ENCODE measurements around the gene HOXD13.

HOXD13 gene

DNA sequence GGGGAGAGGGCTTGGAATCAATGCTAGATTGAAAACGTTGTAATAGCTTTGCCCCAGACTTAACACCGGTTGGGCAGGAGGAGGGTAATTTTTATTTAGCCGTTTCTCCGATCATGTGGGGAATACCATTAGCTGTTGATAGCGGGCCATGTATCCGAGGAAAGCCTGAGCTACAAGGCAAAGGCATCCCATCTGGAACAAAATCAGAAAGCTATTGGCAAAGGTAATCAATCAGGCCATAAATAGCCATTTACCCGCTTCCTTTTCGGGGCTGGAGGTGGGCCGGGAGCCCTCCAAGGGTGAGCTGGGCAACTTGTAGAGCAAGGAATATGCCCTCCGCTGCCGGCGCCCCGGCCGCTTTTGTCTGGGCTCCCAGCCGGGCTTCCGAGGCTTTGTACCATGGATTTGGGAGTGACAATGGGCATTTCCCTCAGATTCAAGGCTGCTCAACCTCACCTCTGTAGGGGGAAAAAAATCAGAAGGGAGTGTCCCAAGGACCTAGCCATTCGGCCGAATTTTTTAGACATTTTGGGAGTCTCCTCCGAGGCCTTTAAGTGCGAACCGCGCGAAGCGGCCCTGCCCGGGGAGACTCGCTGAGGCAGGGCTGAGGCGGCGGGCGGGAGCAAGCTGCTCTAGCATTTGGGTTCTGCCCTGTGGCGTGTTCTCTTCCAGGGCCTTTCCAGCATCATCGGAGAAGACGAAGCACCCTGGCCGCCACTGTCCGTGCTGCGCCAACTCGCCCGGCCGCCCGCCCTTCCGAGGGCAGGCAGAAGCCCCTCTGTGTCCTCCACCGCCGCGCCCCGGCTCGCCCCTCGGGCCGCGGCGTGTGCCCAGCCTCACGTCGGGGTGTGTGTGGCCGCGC, 28.9 kb downstream of the HOXD13 start:
- no peak for DNase-seq

DNA sequence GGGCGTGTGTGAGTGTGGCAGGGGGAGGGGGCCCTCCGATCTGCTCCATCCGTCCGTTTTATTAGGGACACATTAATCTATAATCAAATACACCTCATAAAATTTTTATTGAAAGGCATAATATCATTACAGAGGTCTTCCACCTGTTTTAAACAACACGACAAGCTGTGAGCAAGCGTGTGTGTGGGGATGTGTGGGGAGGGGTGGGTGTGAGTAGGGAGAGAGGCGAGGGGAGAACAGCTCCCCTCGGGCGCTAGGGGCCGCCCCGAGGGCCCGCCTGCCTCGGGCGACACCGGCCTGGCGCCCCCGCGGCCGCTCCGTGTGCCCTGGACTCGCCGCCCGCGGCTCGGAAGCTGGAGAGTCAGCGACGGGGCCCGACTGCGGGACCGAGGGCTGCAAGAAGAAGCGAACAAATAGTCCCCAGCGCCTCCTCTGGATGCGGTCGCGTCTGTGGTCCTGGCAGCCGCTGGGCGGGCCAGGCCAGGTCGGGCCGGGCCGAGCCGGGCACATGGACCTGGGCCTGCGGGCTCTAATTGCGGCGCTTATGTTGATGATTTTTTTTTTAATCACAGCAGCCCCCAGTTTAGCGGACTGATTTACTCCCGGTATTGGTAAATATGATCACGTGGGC, 29.6 kb downstream of the HOXD13 start:
- no peak for DNase-seq

DNA sequence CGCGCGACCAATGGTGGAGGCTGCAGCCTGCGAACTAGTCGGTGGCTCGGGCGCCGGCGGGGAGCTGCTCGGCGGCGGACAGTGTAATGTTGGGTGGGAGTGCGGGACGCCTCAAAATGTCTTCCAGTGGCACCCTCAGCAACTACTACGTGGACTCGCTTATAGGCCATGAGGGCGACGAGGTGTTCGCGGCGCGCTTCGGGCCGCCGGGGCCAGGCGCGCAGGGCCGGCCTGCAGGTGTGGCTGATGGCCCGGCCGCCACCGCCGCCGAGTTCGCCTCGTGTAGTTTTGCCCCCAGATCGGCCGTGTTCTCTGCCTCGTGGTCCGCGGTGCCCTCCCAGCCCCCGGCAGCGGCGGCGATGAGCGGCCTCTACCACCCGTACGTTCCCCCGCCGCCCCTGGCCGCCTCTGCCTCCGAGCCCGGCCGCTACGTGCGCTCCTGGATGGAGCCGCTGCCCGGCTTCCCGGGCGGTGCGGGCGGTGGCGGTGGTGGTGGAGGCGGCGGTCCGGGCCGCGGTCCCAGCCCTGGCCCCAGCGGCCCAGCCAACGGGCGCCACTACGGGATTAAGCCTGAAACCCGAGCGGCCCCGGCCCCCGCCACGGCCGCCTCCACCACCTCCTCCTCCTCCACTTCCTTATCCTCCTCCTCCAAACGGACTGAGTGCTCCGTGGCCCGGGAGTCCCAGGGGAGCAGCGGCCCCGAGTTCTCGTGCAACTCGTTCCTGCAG, 30.3 kb downstream of the HOXD13 start, which contains the start of gene HOXD9:
HOXD9 (plus strand) TSS at position 37 of the 728 bp plus-strand sequence; CDS start at position 87, 50 bp downstream.
- no peak for DNase-seq

DNA sequence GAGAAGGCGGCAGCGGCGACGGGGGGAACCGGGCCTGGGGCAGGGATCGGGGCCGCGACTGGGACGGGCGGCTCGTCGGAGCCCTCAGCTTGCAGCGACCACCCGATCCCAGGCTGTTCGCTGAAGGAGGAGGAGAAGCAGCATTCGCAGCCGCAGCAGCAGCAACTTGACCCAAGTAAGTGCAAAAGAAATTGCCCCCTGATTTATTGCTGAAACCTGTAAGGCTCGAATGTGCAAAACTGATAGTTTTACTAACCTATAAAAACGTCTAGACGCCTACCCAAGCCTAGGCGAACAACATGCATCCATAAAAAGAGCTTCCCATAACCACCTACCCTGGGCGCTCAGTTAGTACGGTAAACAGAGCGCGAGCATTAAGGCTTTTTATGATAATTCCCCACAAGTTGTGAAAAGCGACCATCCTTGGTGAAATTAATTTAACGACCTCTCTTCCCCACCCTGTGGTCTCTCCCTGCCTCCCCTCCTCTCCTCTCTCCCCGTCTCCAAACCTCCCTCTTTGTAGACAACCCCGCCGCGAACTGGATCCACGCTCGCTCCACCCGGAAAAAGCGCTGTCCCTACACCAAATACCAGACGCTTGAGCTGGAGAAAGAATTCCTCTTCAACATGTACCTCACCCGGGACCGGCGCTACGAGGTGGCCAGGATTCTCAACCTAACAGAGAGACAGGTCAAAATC, 31.0 kb downstream of the HOXD13 start:
- no peak for DNase-seq

DNA sequence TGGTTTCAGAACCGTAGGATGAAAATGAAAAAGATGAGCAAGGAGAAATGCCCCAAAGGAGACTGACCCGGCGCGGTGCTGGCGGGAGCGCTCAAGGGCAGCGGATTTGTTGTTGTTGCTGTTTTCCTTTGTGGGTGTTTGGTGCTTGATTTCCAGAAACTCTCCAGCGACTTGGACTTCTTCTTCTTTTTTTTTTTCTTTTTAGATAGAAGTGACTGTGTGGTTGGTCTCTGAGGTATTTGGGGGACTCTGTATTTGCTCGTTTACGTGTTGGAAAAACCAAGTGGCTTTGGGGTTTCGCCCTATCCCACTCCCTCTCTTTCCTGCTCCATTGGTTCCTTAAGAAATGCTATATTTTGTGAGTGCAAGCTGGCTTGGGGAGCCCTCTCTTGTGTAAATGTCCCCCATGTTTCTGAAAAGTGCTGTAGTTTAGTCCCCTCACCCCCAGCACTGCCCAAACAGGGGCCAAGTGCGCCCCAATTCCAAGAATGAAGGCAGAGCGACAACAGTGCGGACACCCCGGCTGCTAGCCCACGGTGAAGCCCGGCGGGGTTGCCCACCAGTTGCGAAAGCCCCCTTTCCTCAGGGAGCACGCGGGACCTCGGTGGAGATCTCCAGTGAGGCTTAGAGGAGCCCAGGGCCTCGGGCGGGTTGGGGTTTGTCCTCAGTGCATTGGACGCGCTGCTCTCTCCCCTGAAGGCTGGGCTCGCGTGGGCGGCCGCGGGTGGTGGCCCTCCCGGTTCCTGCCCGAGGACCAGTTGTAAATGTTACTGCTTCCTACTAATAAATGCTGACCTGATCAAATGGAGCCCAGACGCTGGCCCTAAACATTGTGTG, 31.8 kb downstream of the HOXD13 start:
- no peak for DNase-seq

DNA sequence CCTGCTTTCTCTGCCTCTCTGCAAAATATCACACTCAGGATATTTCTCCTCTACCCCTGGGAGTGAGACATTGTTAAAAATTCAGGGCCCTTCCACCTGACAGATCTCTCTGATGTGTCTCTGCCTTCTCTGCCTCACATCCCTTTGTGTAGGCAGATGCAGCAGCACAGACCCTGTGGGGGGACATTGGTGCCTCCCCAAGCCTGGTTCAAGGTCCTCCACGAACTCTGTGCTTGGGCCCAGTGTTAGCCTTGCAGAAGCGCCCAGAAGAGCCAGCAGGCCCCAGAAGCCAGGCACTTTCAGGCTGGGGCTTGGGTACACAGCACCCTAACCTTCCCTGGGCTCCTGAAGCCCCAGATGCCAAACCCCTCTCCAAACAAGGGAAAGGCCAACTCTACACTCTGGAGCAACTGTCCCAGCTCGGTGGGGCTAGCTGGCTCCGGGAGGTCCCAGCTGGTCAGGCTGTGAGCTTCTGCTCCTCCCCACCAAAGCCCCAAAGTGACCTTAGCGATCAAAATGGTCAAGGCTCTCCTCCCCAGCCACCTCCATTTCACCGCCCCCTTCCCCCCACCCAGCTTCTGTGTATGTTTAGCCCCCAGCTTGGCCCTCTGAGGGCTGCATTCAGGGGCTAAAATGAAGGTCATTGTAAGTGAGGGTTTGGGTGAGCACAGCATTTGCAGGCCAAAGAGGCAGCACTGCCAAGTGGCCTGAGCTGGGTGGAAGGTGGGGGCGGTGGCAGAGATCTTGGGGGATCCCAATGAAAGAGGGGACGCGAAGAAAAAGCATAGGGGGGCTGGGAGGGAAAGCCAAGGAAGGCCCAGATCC, 32.6 kb downstream of the HOXD13 start:
- DNase-seq: no peak

DNA sequence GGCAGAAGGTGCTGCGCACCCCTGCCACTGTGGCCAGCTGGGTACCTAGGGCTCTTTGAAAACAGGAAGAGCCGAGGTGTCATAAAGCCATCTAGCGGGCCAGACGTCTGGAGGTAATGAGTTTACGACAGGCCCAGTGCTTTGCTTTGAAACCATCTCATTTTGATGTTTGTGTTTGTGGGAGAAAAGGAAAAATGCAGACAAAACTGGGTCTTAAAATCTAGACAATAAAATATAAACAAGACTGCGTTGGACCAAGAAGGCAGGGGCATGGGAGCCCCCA, 33.2 kb downstream of the HOXD13 start:
- DNase-seq: no peak

DNA sequence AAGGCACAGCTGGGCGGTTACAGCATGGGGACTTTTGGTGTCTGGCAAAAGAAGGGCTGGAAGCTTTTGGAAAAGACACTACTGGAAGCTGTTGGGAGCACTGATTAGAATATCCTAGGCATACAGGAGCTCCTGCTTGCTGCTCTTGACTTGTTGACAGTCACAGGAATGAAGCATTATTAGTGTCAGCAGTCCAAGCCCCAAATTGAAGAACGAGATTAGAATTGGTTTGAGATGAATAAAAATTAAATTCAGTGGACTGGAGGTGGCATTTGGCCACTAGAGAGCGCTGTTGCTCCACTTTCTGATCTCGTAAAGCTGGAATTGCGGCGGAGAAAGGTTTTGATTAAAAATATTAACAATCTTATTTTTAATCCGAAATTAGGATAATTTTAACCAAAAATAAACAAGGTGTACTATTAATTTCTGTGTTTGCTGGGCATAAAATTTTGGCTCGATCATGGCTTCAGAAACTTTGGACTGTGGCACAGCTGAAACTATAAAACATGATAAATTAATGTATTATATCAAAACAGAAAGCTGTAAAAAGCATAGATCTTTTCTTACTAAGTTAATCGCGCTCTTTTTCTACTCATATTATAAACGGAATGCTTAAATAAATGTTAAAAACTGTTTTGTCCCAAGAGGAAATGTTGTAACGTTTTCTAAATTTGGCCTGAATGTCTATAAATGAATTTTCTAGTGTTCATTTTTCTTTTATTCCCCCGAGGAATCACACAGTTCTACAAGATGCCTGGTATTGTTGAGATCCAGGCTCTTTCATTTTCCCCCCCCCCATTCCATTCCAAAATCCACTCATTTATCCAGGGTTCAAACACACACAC, 34.6 kb downstream of the HOXD13 start:
- DNase-seq: peak; percentile 59

DNA sequence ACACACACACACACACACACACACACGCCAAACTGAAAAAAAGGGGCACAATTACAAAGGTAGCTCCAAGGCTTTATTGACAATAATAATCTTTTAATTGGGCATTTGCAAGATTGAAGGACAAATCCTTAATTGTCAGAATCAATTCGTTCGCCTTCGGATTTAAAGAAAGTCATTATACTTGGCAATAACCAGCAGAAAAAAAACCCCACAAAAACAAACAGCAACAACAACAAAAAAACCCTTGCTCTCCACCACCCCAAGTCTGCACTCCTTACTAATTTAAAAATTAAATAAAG, 35.2 kb downstream of the HOXD13 start:
- DNase-seq: no peak

DNA sequence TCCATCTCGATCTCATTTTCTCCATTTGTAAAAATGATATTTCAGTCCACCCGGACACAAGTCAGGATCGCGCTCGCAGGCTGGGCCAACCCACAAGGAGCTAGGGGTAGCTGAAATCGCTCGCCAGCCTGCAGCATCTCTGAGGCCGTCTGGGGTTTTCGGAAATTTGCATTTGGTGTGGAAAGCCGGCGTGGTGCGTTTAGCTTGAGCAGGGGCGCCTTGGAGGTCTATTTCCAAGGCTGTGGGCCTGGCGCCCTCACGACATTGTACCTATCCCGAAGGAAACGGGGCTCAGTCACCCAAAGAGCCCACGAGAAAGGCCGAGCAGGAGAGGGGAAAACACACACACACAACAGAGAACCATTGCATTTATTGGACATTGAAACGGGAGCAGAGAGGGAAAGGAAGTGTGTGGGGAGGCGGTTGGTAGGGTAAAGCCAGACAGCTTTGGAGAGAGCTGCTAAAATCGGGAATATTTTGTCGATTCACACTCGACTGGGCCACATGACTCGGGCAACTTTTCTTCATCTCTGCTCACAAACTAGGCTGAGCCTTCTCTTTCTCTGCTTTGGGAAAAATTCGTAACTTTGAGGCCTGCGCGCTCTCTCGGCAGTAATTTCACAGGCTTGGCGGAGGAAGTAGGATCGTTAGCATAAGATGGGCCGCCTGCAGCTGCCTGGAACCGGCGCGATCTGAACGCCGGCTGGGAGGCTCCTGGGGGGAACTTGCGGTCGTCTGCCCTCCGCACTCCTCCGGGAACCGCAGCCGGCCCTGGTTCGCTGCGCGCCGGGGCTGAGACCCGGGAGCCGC, 35.9 kb downstream of the HOXD13 start:
- no peak for DNase-seq

DNA sequence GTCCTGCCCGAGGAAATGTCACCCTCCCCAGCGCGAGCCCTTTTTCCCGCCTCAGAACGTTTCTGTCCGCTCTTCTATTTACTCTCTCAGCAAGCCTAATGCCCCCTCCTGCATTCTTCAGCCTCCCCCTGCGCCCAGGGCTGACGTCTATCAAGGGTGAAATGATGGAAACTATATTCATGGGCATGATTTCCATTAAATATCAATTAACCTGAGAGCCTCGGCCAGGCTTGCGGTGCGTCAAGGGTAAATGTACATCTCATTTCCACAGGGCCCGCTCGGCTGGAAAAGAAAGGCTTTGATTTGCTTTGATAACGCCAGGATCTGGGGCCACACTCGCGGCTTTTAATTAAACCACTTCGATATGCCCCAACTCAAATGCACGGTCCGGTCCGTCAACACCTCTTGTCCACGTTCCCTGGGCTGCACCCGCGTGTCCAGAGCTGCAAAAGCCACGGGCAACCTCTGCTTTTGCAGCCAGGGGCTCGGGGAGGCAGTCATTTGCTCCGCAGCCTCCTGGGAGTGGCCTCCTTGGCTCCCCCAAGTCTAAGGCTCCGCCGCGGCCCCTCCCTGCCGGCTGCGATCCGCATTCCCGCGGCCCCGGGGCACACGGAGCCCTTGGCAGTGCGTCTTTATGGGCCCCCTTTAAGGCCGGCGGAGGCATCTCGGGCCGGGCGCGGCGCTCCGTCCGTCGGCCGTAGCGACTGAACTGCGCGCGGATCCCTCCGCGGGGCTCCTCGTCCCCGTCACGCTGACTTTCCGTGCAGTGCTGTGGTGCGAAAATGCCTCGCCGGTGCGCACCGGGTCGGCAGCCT, 36.7 kb downstream of the HOXD13 start, which contains the start of gene HOXD8:
HOXD8 (plus strand) TSS at position 724 of the 815 bp plus-strand sequence. CDS start 662 bp downstream, outside the sequence.
- DNase-seq: no peak

DNA sequence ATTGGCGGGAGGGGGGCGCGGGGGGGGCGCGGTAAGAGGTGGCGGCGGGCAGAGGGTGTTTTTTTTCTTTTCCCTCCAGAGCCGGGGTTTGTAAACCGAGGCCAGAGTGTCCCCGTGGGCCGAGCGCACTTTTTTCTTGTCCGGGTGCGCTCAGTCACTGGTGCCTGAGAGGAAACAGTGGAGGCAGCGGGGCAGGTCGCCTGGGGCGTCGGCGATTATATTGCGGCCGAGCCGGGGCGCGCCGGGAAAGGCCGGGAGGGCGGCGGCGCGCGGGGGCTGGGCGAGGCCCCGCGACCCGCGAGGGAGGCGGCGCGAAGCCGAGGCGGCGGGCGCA, 37.3 kb downstream of the HOXD13 start:
- no peak for DNase-seq

DNA sequence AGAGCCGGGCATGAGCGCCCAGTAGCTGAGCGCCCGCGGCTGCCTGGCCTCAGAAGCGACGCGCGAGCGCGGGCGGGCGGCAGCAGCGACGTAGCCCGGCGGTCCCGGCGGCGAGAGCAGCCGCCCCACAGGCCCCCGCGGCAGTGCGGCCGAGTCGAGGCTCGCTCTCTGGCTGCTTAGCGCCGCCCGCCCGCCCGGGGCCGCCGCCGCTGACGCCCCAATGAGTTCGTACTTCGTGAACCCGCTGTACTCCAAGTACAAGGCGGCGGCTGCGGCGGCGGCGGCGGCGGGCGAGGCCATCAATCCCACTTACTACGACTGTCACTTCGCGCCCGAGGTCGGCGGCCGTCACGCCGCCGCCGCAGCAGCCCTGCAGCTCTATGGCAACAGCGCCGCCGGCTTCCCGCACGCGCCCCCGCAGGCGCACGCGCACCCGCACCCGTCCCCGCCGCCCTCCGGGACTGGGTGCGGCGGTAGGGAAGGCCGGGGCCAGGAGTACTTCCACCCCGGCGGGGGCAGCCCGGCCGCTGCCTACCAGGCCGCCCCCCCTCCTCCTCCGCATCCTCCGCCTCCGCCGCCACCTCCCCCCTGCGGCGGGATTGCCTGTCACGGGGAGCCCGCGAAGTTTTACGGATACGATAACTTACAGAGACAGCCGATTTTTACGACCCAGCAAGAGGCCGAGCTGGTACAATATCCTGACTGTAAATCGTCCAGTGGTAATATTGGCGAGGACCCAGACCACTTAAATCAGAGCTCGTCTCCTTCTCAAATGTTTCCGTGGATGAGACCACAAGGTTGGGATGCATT, 37.8 kb downstream of the HOXD13 start:
- DNase-seq: no peak

DNA sequence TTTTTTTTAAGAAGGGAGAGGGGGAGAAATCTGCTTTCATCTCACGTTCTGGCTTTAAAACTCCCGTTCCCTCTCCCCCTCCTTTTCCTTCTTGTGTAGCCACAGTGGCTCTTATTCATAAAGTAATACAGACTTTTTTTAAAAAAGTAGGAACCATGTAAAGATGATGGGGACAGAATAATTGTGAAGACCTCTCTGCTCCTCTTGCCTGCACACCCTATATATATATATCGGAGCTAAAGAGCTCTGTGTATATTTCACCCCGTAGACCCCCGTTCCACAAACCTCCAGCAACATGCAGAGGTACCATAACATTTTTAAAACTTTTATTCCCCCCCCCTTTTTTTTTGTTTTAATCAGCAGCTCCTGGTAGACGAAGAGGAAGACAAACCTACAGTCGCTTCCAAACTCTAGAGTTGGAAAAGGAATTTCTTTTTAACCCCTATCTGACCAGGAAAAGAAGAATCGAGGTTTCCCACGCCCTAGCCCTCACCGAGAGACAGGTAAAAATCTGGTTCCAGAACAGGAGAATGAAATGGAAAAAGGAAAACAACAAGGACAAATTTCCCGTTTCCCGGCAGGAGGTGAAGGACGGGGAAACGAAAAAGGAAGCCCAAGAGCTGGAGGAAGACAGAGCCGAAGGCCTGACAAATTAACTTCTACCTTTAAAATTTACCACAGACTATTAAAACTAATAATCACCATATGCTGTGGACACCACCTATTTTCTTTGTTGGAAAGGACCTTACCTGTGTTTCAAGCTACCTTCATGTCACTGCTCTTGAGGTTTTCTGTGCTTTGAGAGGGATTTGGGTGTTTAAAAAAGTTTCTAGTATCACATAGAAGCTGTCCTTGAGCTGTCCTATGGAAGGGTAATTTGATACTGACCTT, 38.7 kb downstream of the HOXD13 start:
- DNase-seq: no peak

DNA sequence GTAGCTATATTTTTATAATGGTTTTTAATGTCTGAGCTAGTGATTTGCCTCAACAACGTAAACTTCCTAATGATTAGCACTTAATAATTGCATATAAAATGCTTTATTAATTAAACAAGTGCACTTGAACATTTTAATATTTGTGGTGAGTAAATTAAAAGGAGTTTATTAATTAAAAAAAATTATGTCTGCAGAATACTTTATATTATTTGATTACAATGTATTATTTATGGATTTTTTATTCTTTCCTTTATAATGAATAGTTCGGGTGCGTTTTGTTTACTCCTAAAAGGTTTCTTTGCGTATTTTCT, 39.3 kb downstream of the HOXD13 start:
- DNase-seq: no peak

DNA sequence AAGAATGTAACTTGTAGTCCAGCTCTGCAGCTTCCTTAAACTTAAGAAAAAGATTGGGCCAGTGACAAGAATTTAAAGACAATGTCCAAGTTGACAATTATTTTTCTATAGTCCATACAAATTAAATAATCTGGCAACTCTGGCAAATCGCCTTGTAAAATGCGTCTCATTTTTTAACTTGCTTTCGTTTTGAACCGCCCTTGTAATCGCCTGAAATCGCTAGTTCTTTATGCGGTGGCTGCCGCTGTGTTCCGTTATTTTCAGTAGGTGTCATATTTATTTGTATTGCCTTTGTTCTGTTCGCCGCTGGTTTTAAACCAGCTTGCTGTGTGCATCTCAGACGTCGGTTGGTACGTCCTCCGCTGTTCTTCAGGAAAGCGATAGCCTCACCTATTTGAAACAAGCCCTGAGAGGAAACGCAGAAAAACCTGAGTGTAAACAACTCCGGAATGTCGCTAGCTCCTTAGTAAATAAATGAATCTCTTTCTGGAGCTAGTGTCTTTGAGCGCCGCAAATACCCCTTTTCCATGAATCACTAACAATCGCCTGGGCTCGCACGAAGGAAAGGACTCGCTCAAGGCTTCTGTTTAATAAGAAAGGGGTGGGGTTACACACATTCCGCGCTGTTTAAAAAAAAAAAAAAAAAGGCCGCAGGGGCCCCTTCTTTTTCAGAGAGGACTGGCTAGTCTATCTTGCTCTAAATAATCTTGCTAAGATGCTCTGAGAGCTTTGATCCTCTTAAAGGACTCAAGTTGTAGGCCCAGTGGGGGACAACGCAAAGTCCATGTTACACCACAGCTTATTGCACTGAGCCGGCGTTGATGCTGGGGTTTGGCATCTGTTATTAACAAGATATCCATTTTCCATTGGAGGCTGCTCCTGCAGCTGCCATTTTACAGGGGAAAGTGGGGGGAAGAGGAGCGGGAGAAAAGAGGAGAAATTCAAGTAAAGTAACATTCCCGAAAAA, 40.0 kb downstream of the HOXD13 start:
- DNase-seq: peak; percentile 2

All from CD4-positive, alpha-beta T cell treated with Interleukin-4 for 4 hours (primary cell).